Prostate gland (tissue), 2 donors: ENCODE results near the gene AFF3. TPM values are rescaled to one million over a fixed set of nuclear protein-coding genes. Genes with fewer than 3 reads are reported as not detected.

Experiments
- DNase-seq: peaks from one replicate; pipeline ENCODE4 v3.0.0-alpha.2; 2019; ENCODE audit warnings: low spot score
- H3K27ac ChIP-seq, 2 donors: fragments of 200-600 bp; sonication (generic); 2 replicates each; pipeline ENCODE4 v1.5.1; 2017 to 2019
- H3K27me3 ChIP-seq: fragments of 200-600 bp; sonication (generic); replicated peaks from 2 replicates; pipeline ENCODE4 v1.5.1; 2019; ENCODE audit not compliant: insufficient read depth
- H3K36me3 ChIP-seq, 2 donors: fragments of 200-600 bp; sonication (generic); 1 replicate in 1 of 2; 2 replicates in 1 of 2; pipeline versions ENCODE4 v1.5.1 to v1.8.1; 2017 to 2019
- H3K4me1 ChIP-seq: fragments of 200-600 bp; sonication (generic); replicated peaks from 2 replicates; pipeline ENCODE4 v1.5.1; 2019
- H3K4me3 ChIP-seq, 2 donors: fragments of 200-600 bp; sonication (generic); 2 replicates each; pipeline ENCODE4 v1.5.1; 2017 to 2019
- H3K9me3 ChIP-seq: fragments of 200-600 bp; sonication (generic); 2 replicates; pipeline ENCODE4 v1.5.1; 2017
- CTCF ChIP-seq, 4 experiments: fragments of 200-600 bp in 2 of 4; fragments of 450-650 bp in 2 of 4; sonication (generic) in 2 of 4; IDR thresholded peaks; 1 replicate in 3 of 4; 2 replicates in 1 of 4; pipeline ENCODE4 v1.5.1; 2016 to 2019; ENCODE audit warnings: antibody characterized with exemption in 4 of 4, mild to moderate bottlenecking in 2 of 4, moderate library complexity in 2 of 4
- POLR2A ChIP-seq: fragments of 450-650 bp; IDR thresholded peaks from one replicate; pipeline ENCODE4 v1.6.1; 2016; ENCODE audit warnings: antibody characterized with exemption, mild to moderate bottlenecking
- POLR2AphosphoS5 ChIP-seq: sonication (generic); formaldehyde crosslinking; IDR thresholded peaks from one replicate; pipeline ENCODE4 v1.6.1; 2017; ENCODE audit warnings: antibody characterized with exemption
- WGBS: methylation state at CpG from one replicate; pipeline ENCODE4 v1.1.5; 2018; 5-methylcytosine and 5-hydroxymethylcytosine counted together
- intact Hi-C: fragments of 100-400 bp; cut with DNase I; formaldehyde crosslinking; loops from one replicate; pipeline ENCODE4 v1.14.2; 2022
- total RNA-seq, 2 donors: library from RNA; depleted of rRNA; stranded (reverse); fragments of >200 nt; gene quantifications; one replicate each; pipeline ENCODE4 v1.1.0, GENCODE V29; 2016

Gene AFF3
- total RNA-seq, 2 donors from 2014 or later, result 74.4 to 113 TPM

- no peak overlapping the region for H3K4me3 ChIP-seq
- WGBS, result 38% methylated on average over 2 of the region's 2 CpGs
- peaks cover 0 to 6% of the 10 kb centered on the region in 2 donors for H3K36me3 ChIP-seq
- intact Hi-C loops, result no loop called here
- no peak for DNase-seq
- no peaks in the 10 kb centered on the region for H3K27me3 ChIP-seq
- H3K9me3 ChIP-seq, result no peaks in the 10 kb centered on the region
- peaks cover 4% of the 10 kb centered on the region for H3K4me1 ChIP-seq
- TF ChIP-seq POLR2A (no peak), POLR2AphosphoS5 (no peak), CTCF (IDR thresholded peaks at IDR 0.05) (no peak)
- no peak overlapping the region for H3K27ac ChIP-seq
Measured at GRCh38 chr2:100004959-100005387, 137.4 kb downstream of the AFF3 start.

GRCh38 chr2:100004348-100004884 lies 138.0 kb downstream of the AFF3 start:
- Histone ChIP-seq H3K27me3 (no peaks in the 10 kb centered on the region), H3K4me1 (peaks cover 10% of the 10 kb centered on the region), H3K36me3 (peaks cover 0 to 6% of the 10 kb centered on the region in 2 donors), H3K9me3 (no peaks in the 10 kb centered on the region), H3K27ac (no peak overlapping the region), H3K4me3 (no peak overlapping the region)
- intact Hi-C loops, result no loop called here
- 58% methylated on average over 3 of the region's 3 CpGs for WGBS
- TF ChIP-seq CTCF (IDR thresholded peaks at IDR 0.05) (no peak), POLR2A (no peak), POLR2AphosphoS5 (no peak)
- no peak for DNase-seq

- Histone ChIP-seq H3K4me1 (peaks cover 12% of the 10 kb centered on the region), H3K4me3 (no peak overlapping the region), H3K36me3 (peaks cover 0 to 6% of the 10 kb centered on the region in 2 donors), H3K27me3 (no peaks in the 10 kb centered on the region), H3K9me3 (no peaks in the 10 kb centered on the region), H3K27ac (no peak overlapping the region)
- no peak for DNase-seq
- TF ChIP-seq POLR2A (no peak), POLR2AphosphoS5 (no peak), CTCF (IDR thresholded peaks at IDR 0.05) (no peak)
- intact Hi-C loops, result no loop called here
- 75% methylated on average over 6 of the region's 6 CpGs for WGBS
Measured at GRCh38 chr2:100002059-100002458, 140.3 kb downstream of the AFF3 start.

- Histone ChIP-seq H3K4me3 (no peak overlapping the region), H3K4me1 (peaks cover 12% of the 10 kb centered on the region), H3K27me3 (no peaks in the 10 kb centered on the region), H3K27ac (peak overlapping the region in 1 of 2 donors; percentile 50), H3K9me3 (no peaks in the 10 kb centered on the region), H3K36me3 (no peaks in the 10 kb centered on the region)
- 91% methylated on average over 22 of the region's 22 CpGs for WGBS
- no peak for TF ChIP-seq CTCF (IDR thresholded peaks at IDR 0.05)
- TF ChIP-seq POLR2A, result no peak
- no peak for TF ChIP-seq POLR2AphosphoS5
- intact Hi-C loops, result no loop called here
- no peak for DNase-seq
Measured at GRCh38 chr2:100000915-100001707, 141.3 kb downstream of the AFF3 start.
